SU-DHL-6 (cell line): ENCODE data around the gene C22orf42.

Experiments
- H2AFZ ChIP-seq: fragments of 200-600 bp; sonication (generic); 2 replicates; pipeline ENCODE4 v1.6.1; 2014; ENCODE audit warnings: low read depth, mild to moderate bottlenecking, moderate library complexity, mixed read lengths, antibody characterized with exemption, low read length; ENCODE audit not compliant: severe bottlenecking
- H3F3A ChIP-seq: fragments of 200-600 bp; shearing (Covaris generic); 2 replicates; pipeline ENCODE4 v1.6.0; 2016; ENCODE audit warnings: antibody characterized with exemption, mild to moderate bottlenecking; ENCODE audit not compliant: insufficient read depth
- H3K27ac ChIP-seq: fragments of 200-600 bp; sonication (generic); 2 replicates; pipeline ENCODE4 v1.5.1; 2016; ENCODE audit warnings: low read depth, mild to moderate bottlenecking, low read length, moderate library complexity, mixed read lengths
- H3K27me3 ChIP-seq: fragments of 200-600 bp; sonication (generic), shearing (Covaris generic); 2 replicates; pipeline ENCODE4 v1.6.0; 2014; ENCODE audit warnings: mild to moderate bottlenecking, low read length
- H3K36me3 ChIP-seq: fragments of 200-600 bp; sonication (generic); 2 replicates; pipeline ENCODE4 v1.6.1; 2014; ENCODE audit warnings: mild to moderate bottlenecking, low read length, mixed read lengths
- H3K4me2 ChIP-seq: fragments of 300-600, 200-600 bp; shearing (Covaris generic), sonication (generic); 2 replicates; pipeline ENCODE4 v1.6.0; 2014; ENCODE audit warnings: low read length, low read depth, mild to moderate bottlenecking; ENCODE audit not compliant: poor library complexity, severe bottlenecking
- H3K4me3 ChIP-seq: fragments of 200-600 bp; sonication (generic); 2 replicates; pipeline ENCODE4 v1.5.1; 2014; ENCODE audit warnings: antibody characterized with exemption, low read length, mild to moderate bottlenecking, mixed read lengths; ENCODE audit not compliant: insufficient read depth, poor library complexity, severe bottlenecking
- H3K79me2 ChIP-seq: fragments of 200-600 bp; sonication (generic); 2 replicates; pipeline ENCODE4 v1.6.1; 2014; ENCODE audit warnings: mild to moderate bottlenecking, low read length, moderate library complexity; ENCODE audit not compliant: insufficient read depth
- H3K9ac ChIP-seq: fragments of 200-600 bp; sonication (generic); 2 replicates; pipeline ENCODE4 v1.7.0; 2014; ENCODE audit warnings: mild to moderate bottlenecking, low read length
- H3K9me2 ChIP-seq: fragments of 200-600 bp; sonication (generic); replicated peaks from 2 replicates; pipeline ENCODE4 v1.6.1; 2014; ENCODE audit warnings: low read length; ENCODE audit not compliant: insufficient read depth
- H3K9me3 ChIP-seq: fragments of 200-600 bp; sonication (generic); 2 replicates; pipeline ENCODE4 v1.6.1; 2014; ENCODE audit warnings: low read length, mixed read lengths; ENCODE audit not compliant: insufficient read depth
- H4K20me1 ChIP-seq: fragments of 200-600 bp; sonication (generic); 2 replicates; pipeline ENCODE4 v1.6.1; 2014; ENCODE audit warnings: low read depth, mild to moderate bottlenecking, antibody characterized with exemption, low read length, moderate library complexity, mixed read lengths
- EZH2phosphoT487 ChIP-seq: fragments of 200-600 bp; sonication (generic), shearing (Covaris generic); conservative IDR thresholded peaks from 2 replicates; pipeline ENCODE4 v1.6.1; 2018; ENCODE audit warnings: mild to moderate bottlenecking, antibody characterized with exemption, low read length, moderate library complexity, mixed read lengths
- TF ChIP-seq, protein P1 (sequence below): fragments of 200-600 bp; sonication (generic); IDR thresholded peaks from one replicate; pipeline ENCODE4 v1.5.1; 2017; ENCODE audit warnings: antibody characterized with exemption, mild to moderate bottlenecking, low read length, moderate library complexity; ENCODE audit not compliant: insufficient read depth, poor library complexity, severe bottlenecking

C22orf42 gene

DNA sequence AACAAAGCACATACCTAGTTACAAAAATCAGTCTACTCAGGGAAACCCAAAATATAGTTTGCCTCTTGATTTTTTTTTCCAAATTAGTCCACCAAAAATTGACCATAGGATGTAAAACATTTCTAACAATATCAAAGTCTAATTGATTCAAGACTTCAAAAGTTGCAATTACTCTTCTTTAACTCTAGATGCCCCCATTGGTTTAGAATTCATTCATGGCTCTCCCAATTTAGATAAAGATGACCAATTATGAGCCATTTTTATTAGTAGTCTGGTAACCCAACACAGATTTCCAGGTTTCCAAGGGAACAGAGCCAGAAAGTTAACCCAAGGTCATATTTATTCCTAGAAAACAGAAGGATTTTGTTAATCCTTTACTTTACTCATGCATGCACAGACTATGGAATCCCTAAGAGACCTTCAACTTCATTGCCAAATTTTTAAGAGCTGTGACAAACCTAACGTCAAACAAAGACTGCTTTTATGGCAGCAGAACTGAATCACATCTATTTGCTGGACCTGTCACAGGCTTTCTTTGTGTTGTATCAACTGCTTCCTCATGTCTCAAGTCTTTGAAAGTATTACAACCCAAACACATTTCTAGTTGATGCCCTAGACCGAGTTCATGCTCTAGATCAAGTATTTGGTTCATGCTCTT is 55.3 kb downstream of the C22orf42 start:
- H3K9me2 ChIP-seq = no peaks in the 10 kb centered on the region
- TF ChIP-seq, protein P1, sequence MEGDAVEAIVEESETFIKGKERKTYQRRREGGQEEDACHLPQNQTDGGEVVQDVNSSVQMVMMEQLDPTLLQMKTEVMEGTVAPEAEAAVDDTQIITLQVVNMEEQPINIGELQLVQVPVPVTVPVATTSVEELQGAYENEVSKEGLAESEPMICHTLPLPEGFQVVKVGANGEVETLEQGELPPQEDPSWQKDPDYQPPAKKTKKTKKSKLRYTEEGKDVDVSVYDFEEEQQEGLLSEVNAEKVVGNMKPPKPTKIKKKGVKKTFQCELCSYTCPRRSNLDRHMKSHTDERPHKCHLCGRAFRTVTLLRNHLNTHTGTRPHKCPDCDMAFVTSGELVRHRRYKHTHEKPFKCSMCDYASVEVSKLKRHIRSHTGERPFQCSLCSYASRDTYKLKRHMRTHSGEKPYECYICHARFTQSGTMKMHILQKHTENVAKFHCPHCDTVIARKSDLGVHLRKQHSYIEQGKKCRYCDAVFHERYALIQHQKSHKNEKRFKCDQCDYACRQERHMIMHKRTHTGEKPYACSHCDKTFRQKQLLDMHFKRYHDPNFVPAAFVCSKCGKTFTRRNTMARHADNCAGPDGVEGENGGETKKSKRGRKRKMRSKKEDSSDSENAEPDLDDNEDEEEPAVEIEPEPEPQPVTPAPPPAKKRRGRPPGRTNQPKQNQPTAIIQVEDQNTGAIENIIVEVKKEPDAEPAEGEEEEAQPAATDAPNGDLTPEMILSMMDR = no peak
- TF ChIP-seq EZH2phosphoT487 = no peak
- no peaks in the 10 kb centered on the region for H3K9me3 ChIP-seq
- H4K20me1 ChIP-seq = no peaks in the 10 kb centered on the region
- no peaks in the 10 kb centered on the region for H3K27me3 ChIP-seq
- H2AFZ ChIP-seq = no peak overlapping the region
- H3F3A ChIP-seq = no peaks in the 10 kb centered on the region
- H3K36me3 ChIP-seq = no peaks in the 10 kb centered on the region
- H3K27ac ChIP-seq = no peak overlapping the region
- no peak overlapping the region for H3K4me3 ChIP-seq
- H3K79me2 ChIP-seq = no peaks in the 10 kb centered on the region
- no peak overlapping the region for H3K4me2 ChIP-seq
- no peak overlapping the region for H3K9ac ChIP-seq

DNA sequence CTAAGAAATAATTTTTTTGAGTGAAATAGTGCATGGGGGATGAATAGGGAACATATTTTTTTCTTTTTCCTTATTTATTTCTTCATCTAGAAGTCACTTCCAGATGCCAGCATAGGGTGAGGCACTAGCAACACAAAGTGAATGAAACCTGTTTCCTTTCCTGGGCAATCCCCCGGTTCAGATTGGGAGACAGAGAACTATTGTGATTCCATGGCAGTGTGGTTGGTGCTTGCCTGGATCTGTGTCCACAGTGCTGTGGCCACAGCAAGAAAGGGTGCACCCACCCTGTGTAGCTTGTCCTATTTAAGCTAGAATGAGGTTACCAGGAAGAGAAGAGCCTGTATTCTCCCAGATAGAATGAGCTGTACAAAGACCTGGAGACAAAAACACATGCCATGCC is 58.4 kb downstream of the C22orf42 start:
- Histone ChIP-seq H3K9ac (no peak overlapping the region), H4K20me1 (no peaks in the 10 kb centered on the region), H2AFZ (no peak overlapping the region), H3K27ac (no peak overlapping the region), H3K9me2 (no peaks in the 10 kb centered on the region), H3K79me2 (no peaks in the 10 kb centered on the region), H3K27me3 (no peaks in the 10 kb centered on the region), H3K4me2 (no peak overlapping the region), H3K36me3 (no peaks in the 10 kb centered on the region), H3K4me3 (no peak overlapping the region), H3K9me3 (no peaks in the 10 kb centered on the region), H3F3A (no peaks in the 10 kb centered on the region)
- TF ChIP-seq EZH2phosphoT487 = no peak
- TF ChIP-seq, protein P1 = no peak
